Right lobe of liver (tissue), 6 donors: ENCODE measurements around the gene SHMT2. TPM values are rescaled to one million over a fixed set of nuclear protein-coding genes. Genes with fewer than 3 reads are reported as not detected.

Source experiments
- ATAC-seq, 4 donors: fragments of 200-7000 bp; cut with Tn5 transposase; one replicate each; pipeline ENCODE4 v1.9.1; 2020; ENCODE audit warnings: mild to moderate bottlenecking in 4 of 4, moderate library complexity in 4 of 4
- DNase-seq, 3 donors: peaks; one replicate each; pipeline ENCODE4 v3.0.0-alpha.2; 2020
- H3K27ac ChIP-seq, 3 donors: fragments of 200-600 bp; one replicate each; pipeline ENCODE4 v1.8.0; 2022
- H3K27me3 ChIP-seq, 2 donors: fragments of 200-600 bp; one replicate each; pipeline ENCODE4 v1.8.0; 2022
- H3K36me3 ChIP-seq, 4 donors: fragments of 200-600 bp; sonication (generic) in 1 of 4; one replicate each; pipeline versions ENCODE4 v1.5.1 to v1.8.0; 2017 to 2022; ENCODE audit warnings: control low read depth in 1 of 4
- H3K4me1 ChIP-seq, 4 donors: fragments of 200-600 bp; sonication (generic) in 1 of 4; one replicate each; pipeline versions ENCODE4 v1.5.1 to v1.8.0; 2017 to 2022; ENCODE audit warnings: control low read depth in 1 of 4
- H3K4me3 ChIP-seq, 3 donors: fragments of 200-600 bp; one replicate each; pipeline ENCODE4 v1.8.0; 2022
- H3K9me3 ChIP-seq, 4 donors: fragments of 200-600 bp; sonication (generic) in 1 of 4; one replicate each; pipeline versions ENCODE4 v1.5.1 to v1.8.0; 2017 to 2022; ENCODE audit warnings: control low read depth in 1 of 4
- CTCF ChIP-seq, 4 donors: fragments of 200-600 bp in 3 of 4; fragments of 450-650 bp in 1 of 4; IDR thresholded peaks; one replicate each; pipeline versions ENCODE4 v1.5.1 to v1.8.0; 2016 to 2022; ENCODE audit warnings: antibody characterized with exemption in 4 of 4, mild to moderate bottlenecking in 2 of 4
- POLR2A ChIP-seq: fragments of 450-650 bp; IDR thresholded peaks from one replicate; pipeline ENCODE4 v1.6.1; 2017; ENCODE audit warnings: antibody characterized with exemption, mild to moderate bottlenecking
- WGBS: methylation state at CpG from one replicate; pipeline ENCODE4 v1.1.6; 2018; ENCODE audit warnings: low coverage, low lambda C conversion rate; ENCODE audit not compliant: insufficient coverage; ENCODE audit errors: missing lambda C conversion rate; 5-methylcytosine and 5-hydroxymethylcytosine counted together
- intact Hi-C, 2 donors: fragments of 100-400 bp; cut with DNase I; formaldehyde crosslinking; loops; one replicate each; pipeline versions ENCODE4 v1.11.2 to v1.14.1; 2022
- total RNA-seq, 6 experiments: library from RNA; depleted of rRNA in 2 of 6; stranded (reverse); fragments of >200 nt in 2 of 6; fragmentation: NEBNext Ultra II Directional in 3 of 6; extraction: Animal tissue kit (Norgen Biotek cat#: 25700) in 3 of 6; gene quantifications; one replicate each; pipeline versions ENCODE4 v1.1.0 to v1.2.4, GENCODE V29; 2016 to 2023
- donor health status: DM: no; HTN: yes; CAD: no.
- donor health status: DM: no; HTN: no; CAD: no.
- donor health status: DM: no; HTN: no; CAD: no.
- donor health status: DM: no; HTN: yes; CAD: no.
- donor health status: DM: no; HTN: yes; CAD: no.

Gene SHMT2
- total RNA-seq, 6 experiments from 2014 or later, result 157 to 228 (median 194) TPM

- Histone ChIP-seq H3K27me3 (no peaks in the 10 kb centered on the region), H3K4me1 (no peaks in the 10 kb centered on the region), H3K36me3 (peaks cover 5 to 100% (median 58%) of the 10 kb centered on the region in 4 donors), H3K9me3 (no peaks in the 10 kb centered on the region), H3K27ac (no peak overlapping the region), H3K4me3 (no peak overlapping the region)
- 77% methylated on average over 10 of the region's 29 CpGs for WGBS
- no peak for ATAC-seq
- no peak for TF ChIP-seq POLR2A
- no peak for TF ChIP-seq CTCF (IDR thresholded peaks at IDR 0.05)
- no peak for DNase-seq
- intact Hi-C loops, result loop anchor here in 1 of 2 donors (5.0 kb wide), 1 partner anchor 34 kb away; no protein-coding TSS in a partner anchor
Observed at GRCh38 chr12:57207731-57208630, 21.5 kb upstream of the SHMT2 start.

DNA sequence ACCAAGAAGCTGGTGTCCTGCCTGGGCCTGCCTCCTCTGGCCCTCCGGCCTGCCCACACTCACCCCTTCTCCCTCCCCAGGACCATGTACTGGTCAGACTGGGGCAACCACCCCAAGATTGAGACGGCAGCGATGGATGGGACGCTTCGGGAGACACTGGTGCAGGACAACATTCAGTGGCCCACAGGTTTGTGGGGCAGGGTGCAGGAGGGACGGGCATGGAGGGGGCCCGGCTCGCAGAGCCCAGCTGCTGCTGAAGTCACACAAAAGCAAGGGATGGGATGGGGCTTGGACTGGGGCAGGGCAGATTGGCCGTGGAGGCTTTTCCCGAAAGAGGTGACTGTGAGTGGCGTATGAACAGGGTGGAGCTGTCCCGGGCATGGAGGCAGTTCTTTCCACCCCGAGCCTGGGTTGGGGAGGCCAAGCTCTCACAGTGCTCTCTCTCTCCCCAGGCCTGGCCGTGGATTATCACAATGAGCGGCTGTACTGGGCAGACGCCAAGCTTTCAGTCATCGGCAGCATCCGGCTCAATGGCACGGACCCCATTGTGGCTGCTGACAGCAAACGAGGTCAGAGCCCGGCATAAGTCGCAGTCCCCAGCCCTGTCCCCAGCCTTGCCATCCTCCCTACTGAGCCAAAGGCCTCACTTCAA is 20.8 kb upstream of the SHMT2 start:
- DNase-seq, result no peak
- intact Hi-C loops, result loop anchor here in 1 of 2 donors (5.0 kb wide), 1 partner anchor 34 kb away; no protein-coding TSS in a partner anchor
- H3K36me3 ChIP-seq, result peaks cover 5 to 92% (median 54%) of the 10 kb centered on the region in 4 donors
- no peak overlapping the region for H3K4me3 ChIP-seq
- H3K4me1 ChIP-seq, result no peaks in the 10 kb centered on the region
- TF ChIP-seq POLR2A (no peak), CTCF (IDR thresholded peaks at IDR 0.05) (no peak)
- ATAC-seq, result no peak
- H3K27me3 ChIP-seq, result no peaks in the 10 kb centered on the region
- no peaks in the 10 kb centered on the region for H3K9me3 ChIP-seq
- no peak overlapping the region for H3K27ac ChIP-seq
- WGBS, result 83% methylated on average over 7 of the region's 22 CpGs

DNA sequence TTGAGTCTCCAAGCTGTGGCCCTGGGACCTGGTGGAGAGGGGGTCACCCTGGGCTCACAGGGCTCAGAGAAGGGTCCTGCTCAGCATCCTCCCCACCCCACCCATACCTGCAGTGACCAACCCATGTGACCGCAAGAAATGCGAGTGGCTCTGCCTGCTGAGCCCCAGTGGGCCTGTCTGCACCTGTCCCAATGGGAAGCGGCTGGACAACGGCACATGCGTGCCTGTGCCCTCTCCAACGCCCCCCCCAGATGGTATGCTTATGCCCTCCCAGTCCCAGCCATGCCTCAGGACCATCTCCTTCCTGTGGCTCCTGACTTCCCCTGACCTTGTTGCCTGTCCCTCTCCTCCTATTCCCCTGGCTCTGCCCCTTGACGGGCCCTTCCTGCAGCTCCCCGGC is 19.6 kb upstream of the SHMT2 start:
- no peak for TF ChIP-seq CTCF (IDR thresholded peaks at IDR 0.05)
- no peak for TF ChIP-seq POLR2A
- Histone ChIP-seq H3K27ac (no peak overlapping the region), H3K27me3 (no peaks in the 10 kb centered on the region), H3K4me3 (no peak overlapping the region), H3K4me1 (no peaks in the 10 kb centered on the region), H3K36me3 (peaks cover 5 to 80% (median 45%) of the 10 kb centered on the region in 4 donors), H3K9me3 (no peaks in the 10 kb centered on the region)
- ATAC-seq, result no peak
- WGBS, result no CpG with 5 or more reads among the region's 8 CpGs
- intact Hi-C loops, result loop anchor here in 1 of 2 donors (5.0 kb wide), 1 partner anchor 32 kb away; no protein-coding TSS in a partner anchor
- no peak for DNase-seq

DNA sequence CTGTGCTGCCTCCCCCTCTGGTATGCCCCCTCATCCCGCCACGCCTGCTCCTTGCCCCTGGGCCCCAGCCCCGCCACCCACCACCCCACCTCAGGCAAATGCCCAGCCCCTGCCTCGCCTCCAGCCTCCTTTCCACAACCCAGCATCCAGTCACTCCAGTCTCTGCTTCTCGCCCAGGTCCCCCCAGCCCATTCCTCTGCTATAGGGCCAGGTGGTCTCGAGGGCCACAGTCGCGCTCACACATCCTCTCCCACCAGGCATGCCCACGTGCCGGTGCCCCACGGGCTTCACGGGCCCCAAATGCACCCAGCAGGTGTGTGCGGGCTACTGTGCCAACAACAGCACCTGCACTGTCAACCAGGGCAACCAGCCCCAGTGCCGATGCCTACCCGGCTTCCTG is 19.1 kb upstream of the SHMT2 start:
- H3K36me3 ChIP-seq, result peaks cover 3 to 75% (median 43%) of the 10 kb centered on the region in 4 donors

More for the DNA sequence above, 19.1 kb upstream of the SHMT2 start:
- TF ChIP-seq POLR2A (no peak), CTCF (IDR thresholded peaks at IDR 0.05) (no peak)
- DNase-seq (no peak), ATAC-seq (no peak)
- Histone ChIP-seq H3K9me3 (no peaks in the 10 kb centered on the region), H3K4me1 (no peaks in the 10 kb centered on the region), H3K27ac (no peak overlapping the region), H3K4me3 (no peak overlapping the region), H3K27me3 (no peaks in the 10 kb centered on the region)
- intact Hi-C loops, result no loop called here
- 96% methylated on average over 5 of the region's 15 CpGs for WGBS
